Epithelial cell of umbilical artery (primary cell): ENCODE results near the gene MKS1. TPM values are rescaled to one million over a fixed set of nuclear protein-coding genes. Genes with fewer than 3 reads are reported as not detected.

Source experiments
- total RNA-seq: library from RNA; depleted of rRNA; stranded (reverse); fragments of >200 nt; gene quantifications from 2 replicates; pipeline ENCODE4 v1.2.3, GENCODE V29; 2014

The MKS1 gene
- total RNA-seq: 11.4 and 15.2 TPM in 2 replicates

GRCh38 chr17:58219007-58219788 is at the start of gene MKS1:
Gene MKS1 (minus strand): TSS chr17:58219255. CDS start chr17:58219230, 25 bp downstream.

GRCh38 chr17:58238147-58238634 is 19.1 kb upstream of the MKS1 start, which contains the start of gene LPO:
Gene LPO (plus strand): TSS chr17:58238584. CDS start chr17:58242980, 4,396 bp downstream.

GRCh38 chr17:58192612-58193011 is 26.4 kb downstream of the MKS1 start, which contains the start of gene EPX:
Gene EPX (plus strand): TSS chr17:58192726. CDS start chr17:58192847, 121 bp downstream.

GRCh38 chr17:58166682-58167081 is 52.4 kb downstream of the MKS1 start, which contains the start of gene OR4D2:
Gene OR4D2 (plus strand): TSS chr17:58166982. CDS start chr17:58169656, 2,674 bp downstream.

Other genes starting within 250 kb of the MKS1 start
- 24.7 and 30.1 TPM in 2 replicates for gene VEZF1, start 231.0 kb downstream of the MKS1 start, total RNA-seq
- gene SRSF1, start 212.0 kb downstream of the MKS1 start, total RNA-seq: 541 and 878 TPM in 2 replicates
- 7.8 and 11.6 TPM in 2 replicates for gene DYNLL2, start 135.8 kb downstream of the MKS1 start, total RNA-seq
- not detected in 2 replicates for gene OR4D1, start 70.9 kb downstream of the MKS1 start, total RNA-seq
- not detected in 2 replicates for gene OR4D2, start 52.3 kb downstream of the MKS1 start, total RNA-seq
- not detected in 2 replicates for gene EPX, start 26.5 kb downstream of the MKS1 start, total RNA-seq
- not detected in 2 replicates for gene LPO, start 19.3 kb upstream of the MKS1 start, total RNA-seq
- gene MPO, start 61.7 kb upstream of the MKS1 start, total RNA-seq: not detected in 2 replicates
- not detected in 2 replicates for gene TSPOAP1, start 109.5 kb upstream of the MKS1 start, total RNA-seq
- 49.4 and 71.9 TPM in 2 replicates for gene SUPT4H1, start 132.9 kb upstream of the MKS1 start, total RNA-seq
- gene RNF43, start 198.3 kb upstream of the MKS1 start, total RNA-seq: 0.15 TPM in 1 of 2 replicates, not detected in the other